GM19452 (cell line): ENCODE measurements around the gene SOX4.

ENCODE experiments used
- ATAC-seq: cut with Tn5 transposase; IDR thresholded peaks from one replicate; pipeline ENCODE4 v1.9.1; 2021; ENCODE audit not compliant: unreplicated experiment

Gene SOX4

GRCh38 chr6:21593927-21594415, 420 bp downstream of the SOX4 start:
- peak; percentile 23 for ATAC-seq

GRCh38 chr6:21594416-21595281, 1.1 kb downstream of the SOX4 start:
- peak; percentile 10 for ATAC-seq

GRCh38 chr6:21595285-21596144, 2.0 kb downstream of the SOX4 start:
- peak; percentile 24 for ATAC-seq

- ATAC-seq = no peak
Measured at GRCh38 chr6:21596145-21596948, 2.8 kb downstream of the SOX4 start.

- ATAC-seq = no peak
Measured at GRCh38 chr6:21596949-21597682, 3.6 kb downstream of the SOX4 start.

GRCh38 chr6:21597801-21598673, 4.5 kb downstream of the SOX4 start:
- no peak for ATAC-seq

GRCh38 chr6:21598674-21599023, 5.1 kb downstream of the SOX4 start:
- no peak for ATAC-seq

- ATAC-seq = no peak
Measured at GRCh38 chr6:21599051-21599696, 5.6 kb downstream of the SOX4 start.

- no peak for ATAC-seq
Measured at GRCh38 chr6:21601339-21601923, 7.9 kb downstream of the SOX4 start.

- ATAC-seq = no peak
Measured at GRCh38 chr6:21601932-21602390, 8.4 kb downstream of the SOX4 start.

GRCh38 chr6:21603082-21603952, 9.8 kb downstream of the SOX4 start:
- no peak for ATAC-seq

GRCh38 chr6:21604081-21604480, 10.5 kb downstream of the SOX4 start:
- ATAC-seq = no peak

GRCh38 chr6:21605166-21605565, 11.6 kb downstream of the SOX4 start:
- no peak for ATAC-seq

GRCh38 chr6:21608601-21609000, 15.1 kb downstream of the SOX4 start:
- ATAC-seq = no peak

- ATAC-seq = no peak
Measured at GRCh38 chr6:21609881-21610329, 16.4 kb downstream of the SOX4 start.

- no peak for ATAC-seq
Measured at GRCh38 chr6:21610341-21610740, 16.8 kb downstream of the SOX4 start.

- ATAC-seq = no peak
Measured at GRCh38 chr6:21611485-21611884, 17.9 kb downstream of the SOX4 start.
